Retinal pigment epithelial cell (primary cell): ENCODE measurements around the gene AGPAT3.

Source experiments
- DNase-seq: peaks from one replicate; pipeline ENCODE4 v3.0.0-alpha.2; 2010; ENCODE audit warnings: low read depth
- H3K4me3 ChIP-seq: 2 replicates; pipeline ENCODE4 v1.5.1; 2011; ENCODE audit warnings: mild to moderate bottlenecking, low read length, control low read depth, moderate library complexity
- CTCF ChIP-seq: conservative IDR thresholded peaks from 2 replicates; pipeline ENCODE4 v1.5.1; 2011; ENCODE audit warnings: low read depth, low read length, control low read depth, inconsistent platforms

AGPAT3 gene

DNA sequence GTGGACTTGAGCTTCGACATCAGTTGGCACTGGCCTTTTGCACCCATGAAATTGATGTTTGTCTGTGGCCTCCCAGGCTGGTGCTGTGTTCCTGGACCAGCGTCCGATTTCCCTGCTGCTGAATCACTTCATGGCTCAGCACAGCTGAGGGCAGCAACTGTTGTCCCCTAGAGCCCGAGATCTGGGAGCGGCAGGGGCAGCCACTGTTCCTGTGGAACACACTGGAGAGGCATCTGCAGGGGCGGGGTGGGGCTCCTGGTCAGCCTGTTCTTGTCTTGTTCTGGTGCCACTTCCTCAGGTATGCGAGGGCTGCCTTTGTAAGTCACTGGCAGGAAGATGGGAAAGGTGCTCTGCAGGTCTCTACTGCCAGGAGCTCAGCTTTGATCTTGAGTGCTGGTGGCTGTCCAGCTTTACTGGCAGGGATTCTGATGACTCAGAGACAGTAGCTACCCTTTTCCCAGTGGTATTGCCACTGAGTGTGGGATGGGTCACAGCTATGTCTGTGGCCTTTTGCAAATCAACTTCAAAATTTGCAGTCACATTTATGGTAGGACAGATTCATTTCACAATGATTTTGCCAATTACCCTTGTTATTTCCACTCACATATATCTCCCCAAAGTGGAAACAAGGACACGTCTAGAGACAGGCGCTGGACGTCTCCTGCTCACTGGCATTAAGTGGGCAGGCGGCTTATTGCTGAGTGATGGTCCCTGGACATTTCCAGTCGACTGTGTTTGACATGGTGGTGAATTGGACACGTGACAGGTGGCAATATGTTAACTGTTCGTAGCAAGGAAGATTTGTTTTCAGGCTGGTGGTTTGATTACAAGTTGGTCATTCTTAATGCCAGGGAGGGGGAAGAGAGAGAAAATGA lies 15.3 kb downstream of the AGPAT3 start:
- DNase-seq = no peak
- TF ChIP-seq CTCF = no peak
- H3K4me3 ChIP-seq = no peak overlapping the region

DNA sequence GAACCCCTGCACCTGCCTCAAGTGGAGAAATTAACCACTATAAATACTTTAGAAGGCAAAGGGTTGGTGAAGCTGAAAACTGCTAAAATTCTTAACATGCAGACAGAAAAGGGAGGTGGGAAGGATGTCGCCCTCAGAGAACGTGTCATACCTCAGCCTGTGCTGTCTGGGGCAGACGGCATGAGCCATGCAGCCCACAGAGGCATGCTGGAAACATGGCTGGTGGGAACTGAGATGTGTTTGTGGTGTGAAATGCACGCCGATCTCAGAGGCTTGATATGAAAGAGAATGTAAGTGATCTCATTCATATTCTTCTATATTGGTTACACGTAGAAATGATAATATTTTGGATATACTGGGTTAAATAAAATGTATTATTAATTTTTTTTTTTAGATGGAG lies 16.3 kb downstream of the AGPAT3 start:
- no peak for TF ChIP-seq CTCF
- no peak overlapping the region for H3K4me3 ChIP-seq
- DNase-seq = no peak

DNA sequence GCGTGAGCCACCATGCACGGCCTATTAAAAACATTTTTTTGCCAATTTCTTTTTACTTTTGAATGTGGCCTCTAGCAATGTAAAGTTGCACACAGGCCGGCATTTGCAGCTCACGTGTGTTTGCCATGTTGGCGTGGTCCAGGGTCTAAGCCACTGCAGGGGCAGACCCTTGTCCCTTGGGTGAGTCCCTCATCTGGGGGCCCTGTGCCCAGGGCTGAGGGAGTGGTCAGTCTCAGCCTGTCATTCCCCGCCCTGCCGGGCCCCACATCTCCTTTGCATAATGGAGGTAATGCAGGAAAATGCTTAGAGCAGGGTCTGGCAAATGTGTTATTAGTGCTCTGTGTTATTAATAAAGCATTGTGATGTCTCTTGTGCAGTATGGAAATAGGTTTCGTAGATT lies 16.9 kb downstream of the AGPAT3 start:
- no peak for DNase-seq
- no peak overlapping the region for H3K4me3 ChIP-seq
- no peak for TF ChIP-seq CTCF

- no peak for DNase-seq
- TF ChIP-seq CTCF = no peak
- no peak overlapping the region for H3K4me3 ChIP-seq
Measured at GRCh38 chr21:43882952-43883545, 18.0 kb downstream of the AGPAT3 start.

GRCh38 chr21:43884012-43884860 lies 19.2 kb downstream of the AGPAT3 start:
- DNase-seq = no peak
- TF ChIP-seq CTCF = no peak
- no peak overlapping the region for H3K4me3 ChIP-seq

DNA sequence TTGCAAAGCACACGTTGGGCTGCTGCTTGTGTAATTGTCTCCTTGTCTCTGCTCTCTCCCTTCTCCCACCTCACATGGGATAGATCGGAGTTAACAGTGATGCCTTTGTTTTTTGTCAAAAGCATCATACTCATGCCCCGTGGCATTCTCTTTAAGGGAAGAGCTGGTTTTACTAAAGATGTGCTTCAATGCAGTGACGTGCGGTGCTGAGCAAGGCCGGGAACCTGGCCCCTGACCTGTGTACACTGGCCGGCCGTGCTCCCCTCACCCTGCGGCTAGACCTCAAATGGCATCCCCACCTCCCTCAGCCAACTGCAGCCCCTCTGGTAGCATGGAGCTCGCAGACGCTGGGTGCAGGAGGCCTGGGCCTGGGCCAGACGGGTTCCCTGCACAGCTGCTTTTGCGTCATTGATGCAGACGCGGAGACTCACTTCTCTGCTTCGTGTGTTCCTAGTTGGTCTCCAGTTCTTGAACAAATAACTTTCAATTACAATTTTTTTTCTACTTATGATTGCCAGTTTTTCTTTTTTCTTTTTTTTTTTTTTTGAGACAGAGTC lies 19.9 kb downstream of the AGPAT3 start:
- no peak overlapping the region for H3K4me3 ChIP-seq
- DNase-seq = no peak
- TF ChIP-seq CTCF = no peak
